LNCaP clone FGC (cell line): Measurements from ENCODE around the gene C4orf50.

ENCODE experiments used
- DNase-seq: peaks from one replicate; pipeline ENCODE4 v3.0.0-alpha.2; 2011; ENCODE audit warnings: low read depth
- H3K4me3 ChIP-seq: 2 replicates; pipeline ENCODE4 v1.5.1; 2011; ENCODE audit warnings: mild to moderate bottlenecking, low read depth, low read length, control low read depth
- TF ChIP-seq, protein P1 (sequence below): IDR thresholded peaks from 2 replicates; pipeline ENCODE4 v1.5.1; 2012; ENCODE audit warnings: mild to moderate bottlenecking; ENCODE audit not compliant: control insufficient read depth, insufficient read depth; ENCODE audit errors: extremely low read depth

The C4orf50 gene

DNA sequence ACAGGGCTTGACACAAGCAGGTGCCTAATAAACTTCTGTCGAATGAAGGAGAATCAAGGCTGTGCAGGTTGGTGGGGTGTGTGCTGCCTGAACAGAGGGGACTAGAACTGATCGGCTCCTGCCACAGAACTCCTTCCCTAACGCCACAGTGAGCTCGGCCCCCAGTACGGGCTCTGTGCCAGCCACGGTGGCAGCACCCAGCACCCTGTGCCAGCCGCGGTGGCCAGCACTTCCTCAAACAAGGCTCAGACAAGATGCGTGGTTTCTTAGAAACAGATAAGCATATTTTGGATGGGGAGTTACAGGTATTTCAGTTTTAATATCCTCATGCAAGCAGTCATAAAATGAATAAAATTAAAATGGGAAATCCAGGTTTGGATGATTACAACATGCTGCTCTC, 26.0 kb upstream of the C4orf50 start:
- H3K4me3 ChIP-seq = no peak overlapping the region
- TF ChIP-seq, protein P1, sequence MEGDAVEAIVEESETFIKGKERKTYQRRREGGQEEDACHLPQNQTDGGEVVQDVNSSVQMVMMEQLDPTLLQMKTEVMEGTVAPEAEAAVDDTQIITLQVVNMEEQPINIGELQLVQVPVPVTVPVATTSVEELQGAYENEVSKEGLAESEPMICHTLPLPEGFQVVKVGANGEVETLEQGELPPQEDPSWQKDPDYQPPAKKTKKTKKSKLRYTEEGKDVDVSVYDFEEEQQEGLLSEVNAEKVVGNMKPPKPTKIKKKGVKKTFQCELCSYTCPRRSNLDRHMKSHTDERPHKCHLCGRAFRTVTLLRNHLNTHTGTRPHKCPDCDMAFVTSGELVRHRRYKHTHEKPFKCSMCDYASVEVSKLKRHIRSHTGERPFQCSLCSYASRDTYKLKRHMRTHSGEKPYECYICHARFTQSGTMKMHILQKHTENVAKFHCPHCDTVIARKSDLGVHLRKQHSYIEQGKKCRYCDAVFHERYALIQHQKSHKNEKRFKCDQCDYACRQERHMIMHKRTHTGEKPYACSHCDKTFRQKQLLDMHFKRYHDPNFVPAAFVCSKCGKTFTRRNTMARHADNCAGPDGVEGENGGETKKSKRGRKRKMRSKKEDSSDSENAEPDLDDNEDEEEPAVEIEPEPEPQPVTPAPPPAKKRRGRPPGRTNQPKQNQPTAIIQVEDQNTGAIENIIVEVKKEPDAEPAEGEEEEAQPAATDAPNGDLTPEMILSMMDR = no peak
- DNase-seq = no peak

DNA sequence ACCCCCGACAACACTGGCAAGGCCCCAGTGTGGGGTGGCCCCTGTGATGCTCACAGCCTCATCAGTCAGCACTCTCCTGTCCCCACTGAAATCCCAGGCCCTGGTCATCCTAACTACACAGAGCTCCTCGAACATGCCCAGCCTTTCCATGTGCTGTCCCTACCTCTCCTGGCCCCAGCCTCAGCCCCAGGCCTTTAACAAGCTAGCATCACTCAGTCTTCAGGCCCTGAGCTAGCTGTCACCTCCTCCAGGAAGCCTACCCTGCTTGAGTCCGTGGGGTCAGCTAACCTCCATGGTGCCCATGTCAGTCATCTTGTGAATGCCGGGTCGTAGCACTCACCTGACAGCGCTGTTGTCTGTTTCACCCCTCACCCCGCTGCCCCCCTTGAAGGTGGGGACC, 25.6 kb upstream of the C4orf50 start:
- TF ChIP-seq, protein P1 = no peak
- no peak overlapping the region for H3K4me3 ChIP-seq
- no peak for DNase-seq

DNA sequence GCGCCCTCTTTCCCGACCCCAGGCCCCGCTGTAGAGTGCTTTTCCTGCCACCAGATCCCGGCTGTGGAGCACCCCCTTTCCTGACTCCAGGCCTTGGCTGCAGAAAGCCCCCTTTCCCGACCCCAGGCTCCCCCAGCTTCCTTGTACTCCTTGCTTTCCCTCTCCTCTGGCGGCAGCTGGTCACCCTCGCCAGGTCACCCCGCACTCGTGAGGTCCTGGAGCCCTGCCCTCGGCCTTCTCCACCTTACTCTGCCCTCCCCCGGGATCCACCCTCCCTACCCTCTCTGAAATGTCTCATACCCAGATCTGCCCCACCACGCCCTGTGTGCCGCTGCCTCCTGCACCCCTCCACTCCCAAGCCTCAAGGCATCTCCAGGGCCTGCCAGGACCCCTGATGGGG, 25.0 kb upstream of the C4orf50 start:
- TF ChIP-seq, protein P1 = no peak

DNA sequence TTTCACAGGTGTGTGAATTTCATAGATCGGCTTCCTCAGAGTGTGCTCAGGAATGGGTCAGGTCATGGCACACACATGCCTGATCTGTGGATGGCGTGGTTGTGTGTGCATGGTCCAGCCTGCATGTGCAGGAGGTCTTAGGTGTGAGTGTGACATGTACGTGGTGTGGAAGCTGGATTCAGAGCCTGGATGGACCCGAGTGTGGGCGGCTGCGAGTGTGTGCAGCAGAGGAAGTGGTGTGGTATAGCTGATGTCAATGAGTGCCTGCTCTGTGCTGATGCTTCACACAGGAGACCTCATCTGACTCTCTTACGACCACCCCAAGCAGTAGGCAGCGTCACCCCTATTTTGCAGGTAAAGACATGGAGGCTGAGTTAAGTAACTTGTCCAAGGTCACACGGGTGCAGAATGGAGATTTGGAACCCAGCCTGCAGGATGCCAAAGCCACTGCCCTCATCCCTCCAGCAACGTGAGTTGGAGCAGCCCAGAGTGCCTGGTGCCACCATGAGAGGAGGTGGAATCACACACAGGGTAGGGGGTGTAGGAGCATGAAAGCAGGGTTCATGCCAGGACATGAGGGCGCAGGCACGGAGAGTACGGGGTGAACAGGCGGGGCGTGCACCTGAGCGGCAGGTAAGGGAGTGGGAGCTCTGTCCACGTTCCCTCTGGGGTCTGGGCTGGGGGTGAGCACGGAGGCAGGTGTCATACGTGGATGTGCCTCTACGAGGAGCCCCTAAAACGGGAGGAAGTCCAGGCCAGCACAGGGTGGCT, 24.2 kb upstream of the C4orf50 start:
- no peak overlapping the region for H3K4me3 ChIP-seq
- DNase-seq = no peak
- TF ChIP-seq, protein P1 = no peak

More for the DNA sequence above, 25.0 kb upstream of the C4orf50 start:
- H3K4me3 ChIP-seq = no peak overlapping the region
- no peak for DNase-seq

DNA sequence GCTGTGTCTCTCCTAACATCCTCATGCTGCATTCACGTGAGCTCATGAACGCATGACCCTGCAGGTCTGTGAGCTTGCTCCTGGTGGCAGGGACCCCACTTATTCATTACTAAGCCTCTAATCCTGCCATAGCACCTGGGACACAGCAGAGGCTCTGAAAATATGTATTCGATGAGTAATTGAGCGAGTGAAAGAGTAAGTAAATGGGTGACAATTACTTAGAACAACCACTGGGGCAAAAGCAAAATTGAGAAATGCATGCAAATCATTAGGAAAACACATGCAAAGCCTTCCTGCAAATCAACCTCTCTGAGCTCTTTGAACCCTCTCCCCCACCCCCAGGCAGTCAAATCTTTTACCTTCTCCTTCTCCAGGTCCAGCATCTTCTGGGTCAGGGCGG, 23.6 kb upstream of the C4orf50 start:
- DNase-seq = no peak
- TF ChIP-seq, protein P1 = no peak
- no peak overlapping the region for H3K4me3 ChIP-seq

DNA sequence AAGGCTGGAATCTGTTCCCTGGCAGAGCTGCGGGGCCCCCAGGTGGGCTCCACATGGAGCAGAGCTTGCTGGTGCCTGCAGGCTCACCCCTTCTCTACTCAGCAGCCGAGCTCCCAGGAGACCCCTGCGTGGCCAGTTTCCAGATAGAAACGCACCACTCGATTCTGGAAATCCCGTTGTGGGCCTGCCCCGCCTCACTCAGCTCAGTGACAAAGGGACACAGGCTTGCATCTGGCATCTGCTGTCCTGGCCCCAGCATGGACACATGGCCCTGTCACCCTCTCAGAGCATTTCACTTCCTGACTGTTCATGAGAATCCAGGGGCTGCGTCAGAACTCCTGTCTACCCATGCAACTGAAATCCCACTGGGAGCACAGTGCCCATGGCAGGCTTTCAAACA, 20.5 kb upstream of the C4orf50 start:
- TF ChIP-seq, protein P1 = no peak
- no peak overlapping the region for H3K4me3 ChIP-seq

DNA sequence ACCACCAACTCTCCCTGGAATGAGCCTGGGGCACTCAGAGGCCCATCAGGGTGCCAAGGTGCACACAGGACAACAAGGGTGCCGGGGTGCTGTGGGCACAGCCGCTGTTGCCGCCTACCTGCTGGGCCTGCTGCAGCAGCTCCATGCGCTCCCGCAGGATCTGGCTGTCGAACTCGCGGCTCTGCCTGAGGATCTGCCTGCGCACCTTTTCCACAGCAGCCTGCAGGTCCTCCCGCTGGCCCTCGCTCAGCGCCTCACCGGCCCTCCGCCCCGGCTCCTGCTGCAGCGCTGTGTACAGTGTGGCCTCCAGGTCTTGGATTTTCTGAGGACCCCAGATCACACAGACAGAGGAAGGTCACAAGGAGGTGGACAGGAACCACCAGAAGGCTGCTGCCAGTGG, 17.6 kb upstream of the C4orf50 start:
- DNase-seq = no peak
- H3K4me3 ChIP-seq = no peak overlapping the region
- TF ChIP-seq, protein P1 = no peak

More for the DNA sequence above, 20.5 kb upstream of the C4orf50 start:
- DNase-seq = no peak
